ENCODE results near the gene BCAS3. TPM values are rescaled to one million over a fixed set of nuclear protein-coding genes. Genes with fewer than 3 reads are reported as not detected.

BCAS3 gene
- total RNA-seq, 1 donor from 2014 or later: 38.1 TPM

GRCh38 chr17:61380217-61380835, 702.7 kb downstream of the BCAS3 start:
- peaks cover 2% of the 10 kb centered on the region for H3K4me1 Mint-ChIP-seq (ENCODE audit: unreplicated experiment)

GRCh38 chr17:61380836-61381525, 703.3 kb downstream of the BCAS3 start:
- no peak overlapping the region for H3K27ac Mint-ChIP-seq (ENCODE audit: unreplicated experiment)
- peaks cover 5% of the 10 kb centered on the region for H3K36me3 Mint-ChIP-seq (ENCODE audit: low read depth, unreplicated experiment)
- peaks cover 2% of the 10 kb centered on the region for H3K4me1 Mint-ChIP-seq (ENCODE audit: unreplicated experiment)
- DNase-seq (ENCODE audit: low spot score): no peak
- H3K9me3 Mint-ChIP-seq (ENCODE audit: unreplicated experiment): no peaks in the 10 kb centered on the region
- TF ChIP-seq CTCF (IDR thresholded peaks at IDR 0.05; ENCODE audit: unreplicated experiment): no peak
- peaks cover 11% of the 10 kb centered on the region for H3K27me3 Mint-ChIP-seq (ENCODE audit: unreplicated experiment)
- no peak overlapping the region for H3K4me3 Mint-ChIP-seq (ENCODE audit: unreplicated experiment)

More at GRCh38 chr17:61380217-61380835, 702.7 kb downstream of the BCAS3 start:
- Mint-ChIP-seq H3K36me3 (ENCODE audit: low read depth, unreplicated experiment) (peaks cover 5% of the 10 kb centered on the region), H3K4me3 (ENCODE audit: unreplicated experiment) (no peak overlapping the region), H3K27me3 (ENCODE audit: unreplicated experiment) (peaks cover 11% of the 10 kb centered on the region), H3K27ac (ENCODE audit: unreplicated experiment) (no peak overlapping the region), H3K9me3 (ENCODE audit: unreplicated experiment) (no peaks in the 10 kb centered on the region)
- no peak for DNase-seq (ENCODE audit: low spot score)
- no peak for TF ChIP-seq CTCF (IDR thresholded peaks at IDR 0.05; ENCODE audit: unreplicated experiment)

- no peaks in the 10 kb centered on the region for H3K9me3 Mint-ChIP-seq (ENCODE audit: unreplicated experiment)
- no peak for DNase-seq (ENCODE audit: low spot score)
- no peak for TF ChIP-seq CTCF (IDR thresholded peaks at IDR 0.05; ENCODE audit: unreplicated experiment)
- peaks cover 11% of the 10 kb centered on the region for H3K27me3 Mint-ChIP-seq (ENCODE audit: unreplicated experiment)
- H3K4me1 Mint-ChIP-seq (ENCODE audit: unreplicated experiment): peaks cover 2% of the 10 kb centered on the region
- peaks cover 3% of the 10 kb centered on the region for H3K36me3 Mint-ChIP-seq (ENCODE audit: low read depth, unreplicated experiment)
- H3K27ac Mint-ChIP-seq (ENCODE audit: unreplicated experiment): no peak overlapping the region
- no peak overlapping the region for H3K4me3 Mint-ChIP-seq (ENCODE audit: unreplicated experiment)
These were observed 703.9 kb downstream of the BCAS3 start for GRCh38 chr17:61381537-61381936.

- no peak overlapping the region for H3K27ac Mint-ChIP-seq (ENCODE audit: unreplicated experiment)
- DNase-seq (ENCODE audit: low spot score): no peak
- peaks cover 8% of the 10 kb centered on the region for H3K27me3 Mint-ChIP-seq (ENCODE audit: unreplicated experiment)
- peaks cover 2% of the 10 kb centered on the region for H3K4me1 Mint-ChIP-seq (ENCODE audit: unreplicated experiment)
- H3K4me3 Mint-ChIP-seq (ENCODE audit: unreplicated experiment): peak overlapping the region; percentile 42
- H3K36me3 Mint-ChIP-seq (ENCODE audit: low read depth, unreplicated experiment): no peaks in the 10 kb centered on the region
- TF ChIP-seq CTCF (IDR thresholded peaks at IDR 0.05; ENCODE audit: unreplicated experiment): no peak
- no peaks in the 10 kb centered on the region for H3K9me3 Mint-ChIP-seq (ENCODE audit: unreplicated experiment)
These were observed 705.4 kb downstream of the BCAS3 start for GRCh38 chr17:61382796-61383688.
